Neural cell (in vitro differentiated cells): ENCODE results near the gene TRAPPC10. TPM values are rescaled to one million over a fixed set of nuclear protein-coding genes. Genes with fewer than 3 reads are reported as not detected.

Source experiments
- H2AFZ ChIP-seq: fragments of 200-600, 300-800 bp; sonication (generic), shearing (Covaris generic); 2 replicates; pipeline ENCODE4 v1.6.0; 2014; ENCODE audit warnings: low read depth, mild to moderate bottlenecking, antibody characterized with exemption, low read length, moderate library complexity
- H3F3A ChIP-seq: fragments of 200-600 bp; shearing (Covaris generic); 2 replicates; pipeline ENCODE4 v1.6.1; 2016; ENCODE audit warnings: mild to moderate bottlenecking, moderate library complexity, mixed read lengths, antibody characterized with exemption, low read length; ENCODE audit not compliant: insufficient read depth, poor library complexity, severe bottlenecking
- H3K27ac ChIP-seq: fragments of 200-600, 300-800 bp; sonication (generic), shearing (Covaris generic); 2 replicates; pipeline ENCODE4 v1.5.1; 2014; ENCODE audit warnings: mild to moderate bottlenecking, low read length, moderate library complexity
- H3K27me3 ChIP-seq: fragments of 300-800, 200-600 bp; sonication (generic), shearing (Covaris generic); 2 replicates; pipeline ENCODE4 v1.6.0; 2014; ENCODE audit warnings: mild to moderate bottlenecking, low read depth, low read length, moderate library complexity; ENCODE audit not compliant: insufficient read depth
- H3K36me3 ChIP-seq: fragments of 300-800, 200-600 bp; sonication (generic), shearing (Covaris generic); 2 replicates; pipeline ENCODE4 v1.5.1; 2014; ENCODE audit warnings: mild to moderate bottlenecking, antibody characterized with exemption, low read length, moderate library complexity; ENCODE audit not compliant: insufficient read depth
- H3K4me2 ChIP-seq: fragments of 300-800, 200-600 bp; sonication (generic), shearing (Covaris generic); 2 replicates; pipeline ENCODE4 v1.6.0; 2014; ENCODE audit warnings: mild to moderate bottlenecking, low read length
- H3K4me3 ChIP-seq: fragments of 300-800, 200-600 bp; sonication (generic), shearing (Covaris generic); 2 replicates; pipeline ENCODE4 v1.5.1; 2014; ENCODE audit warnings: mild to moderate bottlenecking, low read length, moderate library complexity
- H3K79me2 ChIP-seq: fragments of 200-600 bp; shearing (Covaris generic); replicated peaks from 2 replicates; pipeline ENCODE4 v1.6.0; 2014; ENCODE audit warnings: mild to moderate bottlenecking, low read length, moderate library complexity; ENCODE audit not compliant: insufficient read depth
- H3K9ac ChIP-seq: fragments of 300-800, 200-600 bp; sonication (generic), shearing (Covaris generic); 2 replicates; pipeline ENCODE4 v1.6.1; 2016; ENCODE audit warnings: mild to moderate bottlenecking, low read length, mixed read lengths
- H3K9me2 ChIP-seq: fragments of 200-600 bp; shearing (Covaris generic); 2 replicates; pipeline ENCODE4 v1.6.1; 2016; ENCODE audit warnings: mild to moderate bottlenecking, low read length, mixed read lengths; ENCODE audit not compliant: insufficient read depth
- H3K9me3 ChIP-seq: fragments of 200-600, 300-800 bp; sonication (generic), shearing (Covaris generic); 2 replicates; pipeline ENCODE4 v1.6.1; 2016; ENCODE audit warnings: mild to moderate bottlenecking, mixed run types, low read length, moderate library complexity, mixed read lengths
- H4K20me1 ChIP-seq: fragments of 200-600 bp; shearing (Covaris generic); 2 replicates; pipeline ENCODE4 v1.6.1; 2016; ENCODE audit warnings: mild to moderate bottlenecking, mixed run types; ENCODE audit not compliant: insufficient read depth
- CTCF ChIP-seq: fragments of 450-650 bp; IDR thresholded peaks from 2 replicates; pipeline ENCODE4 v1.5.1; 2014; ENCODE audit warnings: antibody characterized with exemption, mild to moderate bottlenecking, moderate library complexity; ENCODE audit not compliant: poor library complexity, severe bottlenecking
- EP300 ChIP-seq: fragments of 450-650 bp; conservative IDR thresholded peaks from 2 replicates; pipeline ENCODE4 v1.6.1; 2014; ENCODE audit warnings: antibody characterized with exemption, mild to moderate bottlenecking, moderate library complexity; ENCODE audit not compliant: poor library complexity, severe bottlenecking
- EZH2 ChIP-seq: fragments of 200-600, 300-800 bp; shearing (Covaris generic), sonication (generic); IDR thresholded peaks from 2 replicates; pipeline ENCODE4 v1.6.1; 2014; ENCODE audit warnings: antibody characterized with exemption, low read length, borderline replicate concordance, mild to moderate bottlenecking; ENCODE audit not compliant: insufficient read depth, poor library complexity, severe bottlenecking
- MXI1 ChIP-seq: fragments of 450-650 bp; conservative IDR thresholded peaks from 2 replicates; pipeline ENCODE4 v1.6.1; 2014; ENCODE audit warnings: antibody characterized with exemption, mild to moderate bottlenecking; ENCODE audit not compliant: poor library complexity, severe bottlenecking
- POLR2AphosphoS5 ChIP-seq: IDR thresholded peaks from 2 replicates; pipeline ENCODE4 v1.6.1; 2012
- RAD21 ChIP-seq: fragments of 450-650 bp; conservative IDR thresholded peaks from 2 replicates; pipeline ENCODE4 v1.6.1; 2014; ENCODE audit warnings: antibody characterized with exemption, mild to moderate bottlenecking, moderate library complexity
- REST ChIP-seq: IDR thresholded peaks from 2 replicates; pipeline ENCODE4 v1.6.1; 2012; ENCODE audit warnings: borderline replicate concordance
- SMC3 ChIP-seq: fragments of 450-650 bp; conservative IDR thresholded peaks from 2 replicates; pipeline ENCODE4 v1.6.1; 2014; ENCODE audit warnings: antibody characterized with exemption, mild to moderate bottlenecking, moderate library complexity; ENCODE audit not compliant: poor library complexity
- TAF1 ChIP-seq: IDR thresholded peaks from 2 replicates; pipeline ENCODE4 v1.6.1; 2012; ENCODE audit warnings: low read depth
- polyA plus RNA-seq: library from polyadenylated mRNA; depleted of rRNA; stranded (reverse); fragments of >200 nt; gene quantifications from 2 replicates; pipeline ENCODE4 v1.2.3, GENCODE V29; 2014

TRAPPC10 gene
- polyA plus RNA-seq, 1 donor from 2014 or later = 17.8 TPM

- no peaks in the 10 kb centered on the region for H4K20me1 ChIP-seq
- H3K4me3 ChIP-seq = no peak overlapping the region
- no peaks in the 10 kb centered on the region for H3K9me3 ChIP-seq
- no peaks in the 10 kb centered on the region for H3K27me3 ChIP-seq
- no peak overlapping the region for H3K27ac ChIP-seq
- H3F3A ChIP-seq = no peaks in the 10 kb centered on the region
- H3K79me2 ChIP-seq = no peaks in the 10 kb centered on the region
- no peak for TF ChIP-seq TAF1
- no peak for TF ChIP-seq SMC3
- TF ChIP-seq EP300 = no peak
- no peak for TF ChIP-seq RAD21
- no peak for TF ChIP-seq CTCF
- TF ChIP-seq REST = no peak
- TF ChIP-seq MXI1 = no peak
- TF ChIP-seq POLR2AphosphoS5 = no peak
- TF ChIP-seq EZH2 = no peak
- no peaks in the 10 kb centered on the region for H3K9me2 ChIP-seq
- no peak overlapping the region for H3K4me2 ChIP-seq
- H2AFZ ChIP-seq = no peak overlapping the region
- H3K36me3 ChIP-seq = peaks cover 14% of the 10 kb centered on the region
- H3K9ac ChIP-seq = no peak overlapping the region
Measured at GRCh38 chr21:44057960-44058651, 46.0 kb downstream of the TRAPPC10 start.

- TF ChIP-seq CTCF (no peak), SMC3 (no peak), RAD21 (no peak), POLR2AphosphoS5 (no peak), TAF1 (no peak), REST (no peak), EP300 (no peak), EZH2 (no peak), MXI1 (no peak)
Measured at GRCh38 chr21:44058652-44058964, 46.5 kb downstream of the TRAPPC10 start.

More at GRCh38 chr21:44058652-44058964, 46.5 kb downstream of the TRAPPC10 start:
- Histone ChIP-seq H3K27me3 (no peaks in the 10 kb centered on the region), H3K4me2 (no peak overlapping the region), H3F3A (no peaks in the 10 kb centered on the region), H3K79me2 (no peaks in the 10 kb centered on the region), H3K4me3 (no peak overlapping the region), H4K20me1 (no peaks in the 10 kb centered on the region), H2AFZ (no peak overlapping the region), H3K9me2 (no peaks in the 10 kb centered on the region), H3K9me3 (no peaks in the 10 kb centered on the region), H3K9ac (no peak overlapping the region), H3K27ac (no peak overlapping the region), H3K36me3 (peaks cover 14% of the 10 kb centered on the region)
